ENCODE results near the gene CLNK. TPM values are rescaled to one million over a fixed set of nuclear protein-coding genes. Genes with fewer than 3 reads are reported as not detected.

CLNK gene
- total RNA-seq, 4 donors from 2014 or later, result not detected

DNA sequence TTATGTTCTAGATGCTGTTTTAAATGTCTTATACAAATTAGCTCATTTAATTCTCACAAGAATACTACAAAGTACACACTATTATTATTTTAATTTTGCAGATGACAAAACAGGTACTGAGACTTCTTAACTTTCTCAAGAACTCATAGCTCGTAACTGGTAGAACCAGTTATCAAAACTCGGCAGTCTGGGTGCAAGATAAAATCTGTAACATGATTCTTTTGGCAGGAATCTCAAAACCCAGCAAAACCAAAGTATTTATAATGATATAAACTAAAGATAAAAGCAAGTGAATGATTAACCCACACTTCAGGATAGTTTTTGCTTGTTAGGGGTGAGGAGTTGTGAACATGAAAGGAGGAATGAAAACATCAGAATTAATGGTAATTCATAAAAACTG is 27.6 kb downstream of the CLNK start:
- WGBS, 2 donors, result 19 to 28% methylated on average over 2 of the region's 2 CpGs
- TF ChIP-seq, protein P1, sequence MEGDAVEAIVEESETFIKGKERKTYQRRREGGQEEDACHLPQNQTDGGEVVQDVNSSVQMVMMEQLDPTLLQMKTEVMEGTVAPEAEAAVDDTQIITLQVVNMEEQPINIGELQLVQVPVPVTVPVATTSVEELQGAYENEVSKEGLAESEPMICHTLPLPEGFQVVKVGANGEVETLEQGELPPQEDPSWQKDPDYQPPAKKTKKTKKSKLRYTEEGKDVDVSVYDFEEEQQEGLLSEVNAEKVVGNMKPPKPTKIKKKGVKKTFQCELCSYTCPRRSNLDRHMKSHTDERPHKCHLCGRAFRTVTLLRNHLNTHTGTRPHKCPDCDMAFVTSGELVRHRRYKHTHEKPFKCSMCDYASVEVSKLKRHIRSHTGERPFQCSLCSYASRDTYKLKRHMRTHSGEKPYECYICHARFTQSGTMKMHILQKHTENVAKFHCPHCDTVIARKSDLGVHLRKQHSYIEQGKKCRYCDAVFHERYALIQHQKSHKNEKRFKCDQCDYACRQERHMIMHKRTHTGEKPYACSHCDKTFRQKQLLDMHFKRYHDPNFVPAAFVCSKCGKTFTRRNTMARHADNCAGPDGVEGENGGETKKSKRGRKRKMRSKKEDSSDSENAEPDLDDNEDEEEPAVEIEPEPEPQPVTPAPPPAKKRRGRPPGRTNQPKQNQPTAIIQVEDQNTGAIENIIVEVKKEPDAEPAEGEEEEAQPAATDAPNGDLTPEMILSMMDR (IDR thresholded peaks at IDR 0.05), result no peak
- no peak for TF ChIP-seq POLR2A (IDR thresholded peaks at IDR 0.05)
- Histone ChIP-seq H3K36me3 (no peaks in the 10 kb centered on the region), H3K4me3 (replicated peaks in 1 of 3) (no peak overlapping the region), H3K4me1 (no peaks in the 10 kb centered on the region), H3K27ac (no peak overlapping the region), H3K27me3 (no peaks in the 10 kb centered on the region), H3K9me3 (no peaks in the 10 kb centered on the region)
- intact Hi-C loops (cut with DNase I), result no loop called here
- DNase-seq, result no peak

DNA sequence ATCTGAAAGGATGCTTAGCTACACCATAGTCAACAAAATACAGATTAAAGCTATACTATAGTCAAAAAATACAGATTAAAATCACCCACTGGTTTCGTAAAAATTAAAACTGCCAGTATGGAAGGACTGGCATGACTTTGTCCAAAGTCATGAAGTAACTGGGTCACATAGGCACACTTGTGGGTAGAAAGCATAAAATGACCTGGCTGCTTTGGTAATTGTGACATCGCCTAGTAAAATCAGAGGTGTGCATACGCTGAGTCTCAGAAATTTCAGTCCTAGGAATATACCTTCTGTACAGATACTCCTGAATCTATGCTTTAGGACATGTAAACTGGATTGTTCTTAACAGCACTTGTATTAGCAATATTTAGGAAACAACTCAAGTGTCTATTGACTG is 28.1 kb downstream of the CLNK start:
- Histone ChIP-seq H3K27me3 (no peaks in the 10 kb centered on the region), H3K27ac (no peak overlapping the region), H3K9me3 (no peaks in the 10 kb centered on the region), H3K36me3 (no peaks in the 10 kb centered on the region), H3K4me3 (replicated peaks in 1 of 3) (no peak overlapping the region), H3K4me1 (no peaks in the 10 kb centered on the region)
- no peak for TF ChIP-seq POLR2A (IDR thresholded peaks at IDR 0.05)
- TF ChIP-seq, protein P1 (IDR thresholded peaks at IDR 0.05), result no peak
- DNase-seq, result no peak
- intact Hi-C loops (cut with DNase I), result no loop called here
- WGBS, 2 donors, result 91 to 93% methylated on average over 3 of the region's 3 CpGs

DNA sequence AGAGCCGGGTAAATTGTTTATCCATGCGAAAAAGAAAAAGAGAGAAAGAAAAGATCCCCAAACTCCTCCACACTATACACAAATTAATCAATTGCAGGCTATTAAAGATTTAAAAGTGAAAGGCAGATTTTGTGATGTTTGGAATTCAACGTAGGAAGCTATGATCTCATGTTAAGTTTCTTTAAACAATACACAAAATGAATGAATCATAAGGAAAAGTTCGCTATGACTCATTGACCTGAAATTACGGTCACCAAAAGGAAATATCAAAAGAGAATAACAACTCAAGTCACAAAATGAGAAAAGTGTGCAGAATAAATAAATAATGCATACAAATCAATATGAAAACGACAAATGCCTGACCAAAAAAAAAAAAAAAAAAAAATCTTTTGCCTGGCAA is 28.6 kb downstream of the CLNK start:
- TF ChIP-seq POLR2A (IDR thresholded peaks at IDR 0.05), result no peak
- TF ChIP-seq, protein P1 (IDR thresholded peaks at IDR 0.05), result no peak
- Histone ChIP-seq H3K9me3 (no peaks in the 10 kb centered on the region), H3K4me1 (no peaks in the 10 kb centered on the region), H3K27ac (no peak overlapping the region), H3K27me3 (no peaks in the 10 kb centered on the region), H3K36me3 (no peaks in the 10 kb centered on the region), H3K4me3 (replicated peaks in 1 of 3) (no peak overlapping the region)
- WGBS, 2 donors, result 76 to 83% methylated on average over 6 of the region's 6 CpGs
- DNase-seq, result no peak
- intact Hi-C loops (cut with DNase I), result no loop called here

DNA sequence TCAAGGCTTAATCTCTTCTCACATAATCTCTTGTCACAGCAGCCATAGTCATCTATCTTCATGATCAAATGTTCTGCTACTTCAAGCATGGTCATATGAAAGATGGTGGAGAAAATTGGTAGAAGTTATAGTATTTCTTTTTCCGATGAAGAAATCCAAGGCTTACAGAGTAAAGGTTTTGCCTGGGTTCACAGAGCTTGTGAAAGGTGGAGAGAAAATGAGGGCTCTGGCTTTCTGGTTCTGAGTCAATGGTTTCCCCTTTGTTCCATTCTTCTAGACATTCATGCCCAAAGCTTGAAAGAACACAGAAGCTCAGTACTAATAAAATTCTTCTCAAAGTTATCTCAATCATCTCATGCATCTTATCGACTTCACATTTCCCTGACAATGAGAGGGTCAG is 36.1 kb downstream of the CLNK start:
- Histone ChIP-seq H3K27me3 (no peaks in the 10 kb centered on the region), H3K4me1 (no peaks in the 10 kb centered on the region), H3K27ac (no peak overlapping the region), H3K4me3 (replicated peaks in 1 of 3) (no peak overlapping the region), H3K36me3 (no peaks in the 10 kb centered on the region), H3K9me3 (no peaks in the 10 kb centered on the region)
- 83 to 84% methylated on average over 2 of the region's 2 CpGs for WGBS, 2 donors
- no peak for DNase-seq
- TF ChIP-seq, protein P1 (IDR thresholded peaks at IDR 0.05), result no peak
- TF ChIP-seq POLR2A (IDR thresholded peaks at IDR 0.05), result no peak
- intact Hi-C loops (cut with DNase I), result no loop called here

DNA sequence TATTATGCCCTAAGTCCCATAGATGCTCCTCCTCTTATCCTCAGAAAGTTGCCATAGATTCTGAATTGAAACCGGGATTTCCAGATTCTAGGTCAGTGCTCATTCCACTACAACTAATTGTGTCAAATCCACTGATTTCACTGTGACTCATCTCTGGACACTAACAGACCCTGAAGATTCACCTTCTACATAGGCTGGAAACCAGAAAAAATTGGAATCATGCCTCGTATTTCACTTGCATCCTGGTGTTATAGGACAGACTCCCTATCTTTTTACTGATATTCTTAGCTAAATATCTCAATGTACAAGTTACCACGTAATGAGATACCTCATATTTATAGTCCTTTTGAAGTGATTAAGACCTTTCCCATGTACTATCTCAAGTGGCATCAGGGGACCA is 36.7 kb downstream of the CLNK start:
- H3K27me3 ChIP-seq, result no peaks in the 10 kb centered on the region
- H3K9me3 ChIP-seq, result no peaks in the 10 kb centered on the region
- TF ChIP-seq, protein P1 (IDR thresholded peaks at IDR 0.05), result no peak
- no peak for TF ChIP-seq POLR2A (IDR thresholded peaks at IDR 0.05)
- intact Hi-C loops (cut with DNase I), result no loop called here
- no peak for DNase-seq
- H3K36me3 ChIP-seq, result no peaks in the 10 kb centered on the region
- no peak overlapping the region for H3K27ac ChIP-seq
- 83 to 89% methylated on average over 3 of the region's 3 CpGs for WGBS, 2 donors
- no peaks in the 10 kb centered on the region for H3K4me1 ChIP-seq
- no peak overlapping the region for H3K4me3 ChIP-seq (replicated peaks in 1 of 3)
